WTC11 (cell line): ENCODE data around the gene FRMD8.

Experiments
- AFF4 ChIP-seq: sonication (generic); formaldehyde crosslinking; IDR thresholded peaks from 2 replicates; pipeline ENCODE4 v1.8.1; 2023; ENCODE audit warnings: mild to moderate bottlenecking, missing genetic modification reagents, borderline replicate concordance
- TCF7 ChIP-seq: sonication (generic); formaldehyde crosslinking; IDR thresholded peaks from 2 replicates; pipeline ENCODE4 v1.8.0; 2022; ENCODE audit warnings: mild to moderate bottlenecking, low read depth, missing genetic modification reagents, moderate library complexity
- TEAD1 ChIP-seq: sonication (generic); formaldehyde crosslinking; IDR thresholded peaks from 2 replicates; pipeline ENCODE4 v1.8.0; 2022; ENCODE audit warnings: mild to moderate bottlenecking, missing genetic modification reagents
- TF ChIP-seq, protein P1 (sequence below): fragments of 200-600 bp; IDR thresholded peaks from 2 replicates; pipeline ENCODE4 v1.8.0; 2022; ENCODE audit warnings: antibody characterized with exemption

DNA sequence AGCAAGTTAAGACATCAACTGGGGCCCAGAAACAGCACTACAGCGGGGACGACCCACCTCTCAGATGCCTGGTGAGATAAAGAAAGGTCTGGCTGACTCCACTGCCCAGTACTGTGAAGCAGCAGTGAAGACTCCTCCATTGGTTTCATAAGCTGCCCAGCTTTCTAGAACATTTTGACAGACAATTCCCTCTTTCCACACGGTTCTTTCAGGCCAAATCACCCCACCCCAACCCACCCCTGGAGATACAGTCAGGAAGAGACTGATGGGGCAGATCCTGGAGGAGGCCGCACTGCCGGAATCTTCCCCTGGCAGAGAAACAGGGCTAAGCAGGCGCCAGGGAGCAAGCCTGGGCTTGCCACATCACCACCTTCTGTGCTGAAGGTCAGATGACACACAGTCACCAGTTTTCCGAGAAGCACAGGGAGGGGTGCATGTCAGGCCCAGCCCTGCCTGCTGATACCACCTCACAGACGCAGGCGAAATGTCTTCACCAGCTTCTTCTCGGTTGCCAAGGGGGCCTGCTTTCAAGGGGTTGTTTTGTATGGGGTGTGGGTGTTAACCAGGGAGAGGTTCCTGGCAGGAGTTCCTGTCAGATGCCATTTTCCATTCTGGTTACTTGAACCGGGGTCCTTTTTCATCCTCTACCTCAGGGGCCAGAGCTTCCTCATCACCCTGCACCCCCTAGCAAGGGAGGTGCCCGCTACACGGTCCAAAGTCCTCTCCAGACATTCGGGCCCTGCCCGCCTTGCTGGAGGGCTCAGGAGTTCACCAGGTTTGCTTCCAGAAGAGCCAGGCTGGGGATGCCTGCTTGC, 34.7 kb downstream of the FRMD8 start:
- TF ChIP-seq, protein P1, sequence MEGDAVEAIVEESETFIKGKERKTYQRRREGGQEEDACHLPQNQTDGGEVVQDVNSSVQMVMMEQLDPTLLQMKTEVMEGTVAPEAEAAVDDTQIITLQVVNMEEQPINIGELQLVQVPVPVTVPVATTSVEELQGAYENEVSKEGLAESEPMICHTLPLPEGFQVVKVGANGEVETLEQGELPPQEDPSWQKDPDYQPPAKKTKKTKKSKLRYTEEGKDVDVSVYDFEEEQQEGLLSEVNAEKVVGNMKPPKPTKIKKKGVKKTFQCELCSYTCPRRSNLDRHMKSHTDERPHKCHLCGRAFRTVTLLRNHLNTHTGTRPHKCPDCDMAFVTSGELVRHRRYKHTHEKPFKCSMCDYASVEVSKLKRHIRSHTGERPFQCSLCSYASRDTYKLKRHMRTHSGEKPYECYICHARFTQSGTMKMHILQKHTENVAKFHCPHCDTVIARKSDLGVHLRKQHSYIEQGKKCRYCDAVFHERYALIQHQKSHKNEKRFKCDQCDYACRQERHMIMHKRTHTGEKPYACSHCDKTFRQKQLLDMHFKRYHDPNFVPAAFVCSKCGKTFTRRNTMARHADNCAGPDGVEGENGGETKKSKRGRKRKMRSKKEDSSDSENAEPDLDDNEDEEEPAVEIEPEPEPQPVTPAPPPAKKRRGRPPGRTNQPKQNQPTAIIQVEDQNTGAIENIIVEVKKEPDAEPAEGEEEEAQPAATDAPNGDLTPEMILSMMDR = no peak
- no peak for TF ChIP-seq AFF4 (CRISPR knock-in tag)
- TF ChIP-seq TEAD1 (CRISPR knock-in tag) = no peak
- TF ChIP-seq TCF7 (CRISPR knock-in tag) = no peak
